ENCODE results near the gene SERPINF2.
"Not testable (repeated sequence)": the region's sequence is repeated elsewhere in the genome, so short reads cannot be mapped to it uniquely, and the experiment has no call there.

Gene SERPINF2

GRCh38 chr17:1735834-1736347 lies 6.8 kb upstream of the SERPINF2 start:
- Histone ChIP-seq H3K4me1 (ENCODE audit: control insufficient read depth, insufficient read depth, low read length, unreplicated experiment) (peaks cover 20% of the 10 kb centered on the region), H3K4me3 (ENCODE audit: low read depth, low read length) (no peak overlapping the region), H3K27me3 (ENCODE audit: insufficient read depth, low read length) (no peaks in the 10 kb centered on the region), H3K79me2 (ENCODE audit: control insufficient read depth, insufficient read depth, low read length, unreplicated experiment) (no peaks in the 10 kb centered on the region), H3K27ac (ENCODE audit: low read depth, low read length) (peak overlapping the region; percentile 32; the same call in 1 of the 2 replicates), H2AFZ (ENCODE audit: low read length, unreplicated experiment) (no peak overlapping the region), H3K36me3 (ENCODE audit: insufficient read depth, low read length) (peaks cover 9% of the 10 kb centered on the region; the same call in 1 of the 2 replicates)

DNA sequence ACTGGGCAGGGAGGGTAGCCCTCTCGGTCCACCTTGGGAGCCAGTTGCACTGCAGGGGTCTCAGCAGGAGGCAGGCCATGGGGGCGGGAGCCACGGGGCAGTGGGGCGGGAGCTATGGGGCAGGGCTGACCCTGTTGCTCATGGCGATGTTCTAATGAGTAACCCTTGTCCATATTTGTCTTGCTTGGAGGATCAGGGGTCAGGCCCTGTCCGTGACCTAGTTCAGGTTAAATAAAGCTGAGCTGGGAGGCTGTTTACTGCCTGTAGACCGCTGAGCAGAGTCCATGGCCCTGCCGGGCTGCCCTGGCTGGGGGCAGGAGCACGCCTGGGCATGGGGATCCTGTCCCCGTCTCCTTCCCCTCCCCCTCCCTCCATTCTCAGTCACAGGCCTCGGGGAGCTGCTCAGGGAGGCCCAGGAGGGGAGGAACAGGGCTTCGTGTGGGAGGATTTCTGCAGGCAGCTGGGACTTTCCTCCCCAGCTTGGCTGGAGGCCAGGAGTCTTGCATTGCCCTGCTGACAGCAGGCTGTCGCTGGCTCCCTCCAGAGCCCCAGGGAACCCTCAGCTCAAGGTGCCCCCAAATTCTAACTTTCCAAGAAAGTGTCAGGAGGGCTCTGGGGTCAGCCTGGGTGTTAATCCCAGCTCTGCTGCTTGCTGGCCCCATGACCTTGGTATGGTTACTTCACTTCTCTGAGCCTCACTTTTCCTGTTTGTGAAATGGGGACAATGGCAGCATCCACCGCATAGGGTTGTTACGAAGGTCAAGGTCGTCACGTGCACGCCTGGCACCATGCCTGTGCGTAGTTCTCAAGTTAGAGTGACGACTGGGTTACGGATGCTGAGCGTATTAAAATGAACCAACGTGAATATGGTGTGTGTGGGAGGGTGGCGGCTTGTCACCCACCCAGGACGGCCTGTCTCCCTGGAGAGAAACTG lies 6.1 kb upstream of the SERPINF2 start:
- no peaks in the 10 kb centered on the region for H3K27me3 ChIP-seq (ENCODE audit: insufficient read depth, low read length)
- no peak overlapping the region for H3K4me3 ChIP-seq (ENCODE audit: low read depth, low read length)
- H3K36me3 ChIP-seq (ENCODE audit: insufficient read depth, low read length) = peaks cover 9% of the 10 kb centered on the region; the same call in 1 of the 2 replicates
- peaks cover 15% of the 10 kb centered on the region for H3K4me1 ChIP-seq (ENCODE audit: control insufficient read depth, insufficient read depth, low read length, unreplicated experiment)
- H2AFZ ChIP-seq (ENCODE audit: low read length, unreplicated experiment) = no peak overlapping the region
- H3K79me2 ChIP-seq (ENCODE audit: control insufficient read depth, insufficient read depth, low read length, unreplicated experiment) = no peaks in the 10 kb centered on the region
- H3K27ac ChIP-seq (ENCODE audit: low read depth, low read length) = peak overlapping the region; percentile 32; the same call in 1 of the 2 replicates

DNA sequence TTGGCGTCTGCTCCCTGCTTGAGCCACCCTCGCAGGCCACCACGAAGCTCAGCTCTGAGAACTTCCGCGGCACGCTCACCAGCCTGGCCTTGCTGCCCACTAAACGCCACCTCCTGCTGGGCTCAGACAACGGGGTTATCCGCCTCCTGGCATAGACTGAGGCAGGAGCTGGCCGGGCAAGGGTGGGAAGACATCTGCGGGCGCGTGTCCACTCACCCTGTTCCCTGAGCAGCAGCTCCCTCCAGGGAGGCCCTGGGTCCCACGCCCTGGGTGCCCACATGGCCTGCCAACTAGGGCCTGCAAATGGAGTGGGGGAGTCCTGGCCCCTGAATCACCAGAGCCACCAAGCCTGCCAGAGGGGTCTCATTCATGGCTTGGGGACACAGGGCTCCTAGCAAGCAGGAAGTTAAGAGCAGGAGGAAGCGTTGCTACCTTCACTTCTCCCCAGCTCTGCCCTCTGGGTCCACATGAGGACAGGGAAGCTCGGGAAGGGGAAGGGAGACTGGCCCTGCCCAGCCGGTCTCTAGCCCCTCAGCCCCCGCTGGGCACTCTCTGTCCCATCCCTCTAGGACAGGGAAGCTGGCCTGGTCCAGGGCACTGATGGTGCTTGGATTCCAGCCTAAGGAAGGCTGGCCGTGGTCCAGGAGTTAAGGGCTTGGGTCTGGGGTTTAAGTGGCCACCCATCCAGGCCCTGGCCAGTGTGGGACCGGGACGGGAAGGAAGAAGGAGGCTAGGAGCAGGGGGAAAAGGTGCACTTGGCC lies 5.0 kb upstream of the SERPINF2 start:
- H3K4me1 ChIP-seq (ENCODE audit: control insufficient read depth, insufficient read depth, low read length, unreplicated experiment) = peaks cover 15% of the 10 kb centered on the region
- no peaks in the 10 kb centered on the region for H3K27me3 ChIP-seq (ENCODE audit: insufficient read depth, low read length)
- H3K27ac ChIP-seq (ENCODE audit: low read depth, low read length) = no peak overlapping the region
- no peak overlapping the region for H3K4me3 ChIP-seq (ENCODE audit: low read depth, low read length)
- no peak overlapping the region for H2AFZ ChIP-seq (ENCODE audit: low read length, unreplicated experiment)
- peaks cover 9% of the 10 kb centered on the region; the same call in 1 of the 2 replicates for H3K36me3 ChIP-seq (ENCODE audit: insufficient read depth, low read length)
- H3K79me2 ChIP-seq (ENCODE audit: control insufficient read depth, insufficient read depth, low read length, unreplicated experiment) = no peaks in the 10 kb centered on the region

DNA sequence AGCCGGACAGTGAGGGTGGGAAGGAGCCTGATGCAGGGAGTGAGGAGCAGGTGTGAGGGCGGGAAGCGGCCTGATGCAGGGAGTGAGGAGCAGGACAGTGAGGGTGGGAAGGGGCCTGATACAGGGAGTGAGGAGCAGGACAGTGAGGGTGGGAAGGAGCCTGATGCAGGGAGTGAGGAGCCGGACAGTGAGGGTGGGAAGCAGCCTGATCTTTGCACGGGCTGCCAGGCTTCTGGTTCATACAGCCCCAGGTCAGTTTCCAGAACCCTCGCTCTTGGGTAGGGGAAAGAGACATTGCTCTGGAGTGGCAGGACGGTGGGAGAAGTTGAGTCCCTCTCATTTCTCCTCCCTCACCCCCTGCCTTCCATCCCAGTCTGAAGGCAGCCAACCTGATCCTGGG lies 772 bp upstream of the SERPINF2 start:
- not testable (repeated sequence) for H3K27ac ChIP-seq (ENCODE audit: low read depth, low read length); H3K4me1 ChIP-seq (ENCODE audit: control insufficient read depth, insufficient read depth, low read length, unreplicated experiment); H3K36me3 ChIP-seq (ENCODE audit: insufficient read depth, low read length); H3K4me3 ChIP-seq (ENCODE audit: low read depth, low read length); H3K79me2 ChIP-seq (ENCODE audit: control insufficient read depth, insufficient read depth, low read length, unreplicated experiment); H2AFZ ChIP-seq (ENCODE audit: low read length, unreplicated experiment); H3K27me3 ChIP-seq (ENCODE audit: insufficient read depth, low read length)

DNA sequence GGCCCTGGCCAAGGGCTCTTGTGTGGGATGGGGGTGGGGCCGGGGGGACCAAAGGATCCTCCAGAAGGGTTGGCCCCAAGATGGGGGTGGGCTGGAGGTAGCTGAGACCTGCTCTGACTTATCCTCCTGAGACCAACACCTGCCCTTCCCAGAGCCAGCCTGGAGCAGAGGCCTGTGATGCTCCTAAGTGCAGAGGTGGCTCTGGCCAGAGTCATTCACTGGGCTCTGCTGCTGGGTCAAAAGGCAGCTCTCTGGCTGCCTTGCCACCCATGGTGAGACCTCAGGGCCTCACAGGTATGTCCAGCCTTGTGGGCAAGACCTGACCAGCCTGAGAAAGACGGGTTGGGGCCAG lies 393 bp downstream of the SERPINF2 start:
- Histone ChIP-seq H3K4me3 (ENCODE audit: low read depth, low read length) (no peak overlapping the region), H3K4me1 (ENCODE audit: control insufficient read depth, insufficient read depth, low read length, unreplicated experiment) (no peaks in the 10 kb centered on the region), H3K27ac (ENCODE audit: low read depth, low read length) (no peak overlapping the region), H2AFZ (ENCODE audit: low read length, unreplicated experiment) (no peak overlapping the region), H3K79me2 (ENCODE audit: control insufficient read depth, insufficient read depth, low read length, unreplicated experiment) (no peaks in the 10 kb centered on the region), H3K27me3 (ENCODE audit: insufficient read depth, low read length) (no peaks in the 10 kb centered on the region), H3K36me3 (ENCODE audit: insufficient read depth, low read length) (no peaks in the 10 kb centered on the region)

DNA sequence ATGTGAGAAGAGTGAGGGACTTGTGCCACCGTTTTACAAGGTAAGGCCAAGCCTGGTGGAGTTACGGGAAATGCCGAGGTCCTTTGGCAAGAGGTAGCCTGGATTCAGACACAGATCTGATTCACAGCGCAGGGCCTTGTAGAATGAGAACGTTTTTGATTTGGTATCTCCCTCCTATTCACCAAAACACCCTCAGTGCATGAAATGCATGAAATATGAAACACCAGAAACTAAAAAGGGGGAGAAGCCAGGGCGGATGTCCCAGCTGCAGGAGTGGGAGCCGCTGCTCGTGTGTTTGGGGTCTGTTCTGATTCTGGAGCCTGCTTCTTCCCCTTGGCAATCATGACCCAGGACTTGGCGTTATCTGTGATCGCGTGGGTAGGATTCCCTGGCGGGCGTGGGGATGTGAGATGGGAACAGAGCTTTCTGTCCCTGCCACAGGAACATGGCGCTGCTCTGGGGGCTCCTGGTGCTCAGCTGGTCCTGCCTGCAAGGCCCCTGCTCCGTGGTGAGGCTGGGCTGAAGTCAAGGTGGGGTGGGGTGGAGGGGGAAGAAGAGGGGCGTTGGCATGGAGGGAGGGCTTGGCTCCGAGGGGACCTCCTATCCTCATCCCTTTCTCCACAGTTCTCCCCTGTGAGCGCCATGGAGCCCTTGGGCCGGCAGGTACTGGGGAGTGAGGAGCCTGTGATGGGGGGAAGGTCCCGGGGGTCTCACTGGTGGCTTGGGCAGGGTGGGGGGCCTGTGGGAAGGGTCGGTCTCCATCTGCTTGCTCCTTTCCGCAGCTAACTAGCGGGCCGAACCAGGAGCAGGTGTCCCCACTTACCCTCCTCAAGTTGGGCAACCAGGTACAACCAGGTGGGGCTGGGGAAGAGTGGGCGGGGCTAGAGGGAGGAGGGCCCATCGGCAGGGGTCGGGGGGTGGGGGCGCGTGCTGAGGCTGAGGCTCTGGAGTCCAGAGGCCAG lies 2.2 kb downstream of the SERPINF2 start:
- Histone ChIP-seq H3K27me3 (ENCODE audit: insufficient read depth, low read length) (no peaks in the 10 kb centered on the region), H3K4me3 (ENCODE audit: low read depth, low read length) (no peak overlapping the region), H3K36me3 (ENCODE audit: insufficient read depth, low read length) (no peaks in the 10 kb centered on the region), H3K79me2 (ENCODE audit: control insufficient read depth, insufficient read depth, low read length, unreplicated experiment) (no peaks in the 10 kb centered on the region), H3K27ac (ENCODE audit: low read depth, low read length) (no peak overlapping the region), H2AFZ (ENCODE audit: low read length, unreplicated experiment) (no peak overlapping the region), H3K4me1 (ENCODE audit: control insufficient read depth, insufficient read depth, low read length, unreplicated experiment) (no peaks in the 10 kb centered on the region)

GRCh38 chr17:1745513-1746020 lies 2.9 kb downstream of the SERPINF2 start:
- Histone ChIP-seq H3K36me3 (ENCODE audit: insufficient read depth, low read length) (no peaks in the 10 kb centered on the region), H3K4me3 (ENCODE audit: low read depth, low read length) (no peak overlapping the region), H2AFZ (ENCODE audit: low read length, unreplicated experiment) (no peak overlapping the region), H3K27me3 (ENCODE audit: insufficient read depth, low read length) (no peaks in the 10 kb centered on the region), H3K4me1 (ENCODE audit: control insufficient read depth, insufficient read depth, low read length, unreplicated experiment) (no peaks in the 10 kb centered on the region), H3K79me2 (ENCODE audit: control insufficient read depth, insufficient read depth, low read length, unreplicated experiment) (no peaks in the 10 kb centered on the region), H3K27ac (ENCODE audit: low read depth, low read length) (no peak overlapping the region)

GRCh38 chr17:1746975-1747543 lies 4.4 kb downstream of the SERPINF2 start:
- no peak overlapping the region for H2AFZ ChIP-seq (ENCODE audit: low read length, unreplicated experiment)
- H3K27ac ChIP-seq (ENCODE audit: low read depth, low read length) = no peak overlapping the region
- no peaks in the 10 kb centered on the region for H3K79me2 ChIP-seq (ENCODE audit: control insufficient read depth, insufficient read depth, low read length, unreplicated experiment)
- H3K36me3 ChIP-seq (ENCODE audit: insufficient read depth, low read length) = no peaks in the 10 kb centered on the region
- no peaks in the 10 kb centered on the region for H3K27me3 ChIP-seq (ENCODE audit: insufficient read depth, low read length)
- no peaks in the 10 kb centered on the region for H3K4me1 ChIP-seq (ENCODE audit: control insufficient read depth, insufficient read depth, low read length, unreplicated experiment)
- no peak overlapping the region for H3K4me3 ChIP-seq (ENCODE audit: low read depth, low read length)

- Histone ChIP-seq H3K27ac (ENCODE audit: low read depth, low read length) (no peak overlapping the region), H3K27me3 (ENCODE audit: insufficient read depth, low read length) (no peaks in the 10 kb centered on the region), H2AFZ (ENCODE audit: low read length, unreplicated experiment) (no peak overlapping the region), H3K36me3 (ENCODE audit: insufficient read depth, low read length) (no peaks in the 10 kb centered on the region), H3K79me2 (ENCODE audit: control insufficient read depth, insufficient read depth, low read length, unreplicated experiment) (no peaks in the 10 kb centered on the region), H3K4me1 (ENCODE audit: control insufficient read depth, insufficient read depth, low read length, unreplicated experiment) (peaks cover 6% of the 10 kb centered on the region), H3K4me3 (ENCODE audit: low read depth, low read length) (no peak overlapping the region)
Measured at GRCh38 chr17:1750628-1751027, 8.0 kb downstream of the SERPINF2 start.

All from ACC112 (cell line).